KMS-11 (cell line): ENCODE data around the gene STK38.

ENCODE experiments used
- H2AFZ ChIP-seq: fragments of 200-600 bp; sonication (generic); 2 replicates; pipeline ENCODE4 v1.6.1; 2016; ENCODE audit warnings: antibody characterized with exemption, mixed run types, low read depth
- H3K27ac ChIP-seq: fragments of 200-600 bp; sonication (generic); 2 replicates; pipeline ENCODE4 v1.6.1; 2016; ENCODE audit warnings: mild to moderate bottlenecking, mixed run types
- H3K27me3 ChIP-seq: fragments of 200-600 bp; sonication (generic); 2 replicates; pipeline ENCODE4 v1.6.1; 2017; ENCODE audit warnings: mild to moderate bottlenecking, low read depth, mixed run types, moderate library complexity; ENCODE audit not compliant: insufficient read depth
- H3K36me3 ChIP-seq: fragments of 200-600 bp; sonication (generic); 2 replicates; pipeline ENCODE4 v1.6.1; 2017; ENCODE audit warnings: mild to moderate bottlenecking, mixed run types; ENCODE audit not compliant: insufficient read depth
- H3K4me1 ChIP-seq: fragments of 200-600 bp; sonication (generic); 2 replicates; pipeline ENCODE4 v1.6.1; 2016; ENCODE audit warnings: mild to moderate bottlenecking, low read depth, mixed run types; ENCODE audit not compliant: poor library complexity, severe bottlenecking
- H3K4me2 ChIP-seq: fragments of 200-600 bp; sonication (generic); 2 replicates; pipeline ENCODE4 v1.7.0; 2016; ENCODE audit warnings: mild to moderate bottlenecking, mixed run types
- H3K4me3 ChIP-seq: fragments of 200-600 bp; sonication (generic); IDR thresholded peaks from 2 replicates; pipeline ENCODE4 v1.6.1; 2017; ENCODE audit warnings: low read depth, low read length, mixed read lengths; ENCODE audit not compliant: insufficient read depth
- H3K79me2 ChIP-seq: fragments of 200-600 bp; sonication (generic); 2 replicates; pipeline ENCODE4 v1.6.1; 2016; ENCODE audit warnings: low read depth, mixed run types; ENCODE audit not compliant: insufficient read depth
- H3K9ac ChIP-seq: fragments of 200-600 bp; sonication (generic); 2 replicates; pipeline ENCODE4 v1.6.1; 2016; ENCODE audit warnings: mild to moderate bottlenecking, mixed run types
- H4K20me1 ChIP-seq: fragments of 200-600 bp; sonication (generic); 2 replicates; pipeline ENCODE4 v1.6.1; 2016; ENCODE audit warnings: mild to moderate bottlenecking, mixed run types; ENCODE audit not compliant: insufficient read depth
- CTCF ChIP-seq: fragments of 200-600 bp; sonication (generic); conservative IDR thresholded peaks from 2 replicates; pipeline ENCODE4 v1.6.1; 2017; ENCODE audit warnings: low read depth, mild to moderate bottlenecking, antibody characterized with exemption, low read length, moderate library complexity, mixed read lengths

The STK38 gene

GRCh38 chr6:36536873-36537547, 10.3 kb downstream of the STK38 start:
- Histone ChIP-seq H3K4me1 (peaks cover under 1% of the 10 kb centered on the region), H3K27me3 (no peaks in the 10 kb centered on the region), H3K4me3 (no peak overlapping the region), H3K79me2 (peaks cover 2% of the 10 kb centered on the region; the same call in 1 of the 2 replicates), H3K4me2 (no peak overlapping the region), H3K9ac (no peak overlapping the region), H3K36me3 (no peaks in the 10 kb centered on the region), H3K27ac (no peak overlapping the region), H4K20me1 (no peaks in the 10 kb centered on the region), H2AFZ (no peak overlapping the region)
- TF ChIP-seq CTCF, result no peak

- Histone ChIP-seq H2AFZ (no peak overlapping the region), H3K4me3 (no peak overlapping the region), H3K4me1 (no peaks in the 10 kb centered on the region), H3K79me2 (no peaks in the 10 kb centered on the region), H3K27ac (no peak overlapping the region), H3K9ac (no peak overlapping the region), H4K20me1 (no peaks in the 10 kb centered on the region), H3K4me2 (no peak overlapping the region), H3K27me3 (no peaks in the 10 kb centered on the region), H3K36me3 (no peaks in the 10 kb centered on the region)
- no peak for TF ChIP-seq CTCF
Measured at GRCh38 chr6:36533321-36533720, 14.0 kb downstream of the STK38 start.

- H3K36me3 ChIP-seq, result 0 out of 2 replicates have a peak, but pooled peaks cover 3% of the 10 kb centered on the region
Measured at GRCh38 chr6:36526066-36526465, 21.2 kb downstream of the STK38 start.

GRCh38 chr6:36525346-36525745, 21.9 kb downstream of the STK38 start:
- peaks cover 8% of the 10 kb centered on the region for H3K4me1 ChIP-seq
- TF ChIP-seq CTCF, result no peak
- no peak overlapping the region for H3K4me3 ChIP-seq
- no peak overlapping the region for H3K9ac ChIP-seq
- no peaks in the 10 kb centered on the region for H4K20me1 ChIP-seq
- no peak overlapping the region for H2AFZ ChIP-seq
- no peak overlapping the region for H3K4me2 ChIP-seq
- H3K27ac ChIP-seq, result no peak overlapping the region
- 0 out of 2 replicates have a peak, but pooled peaks cover 3% of the 10 kb centered on the region for H3K36me3 ChIP-seq
- no peaks in the 10 kb centered on the region for H3K27me3 ChIP-seq
- H3K79me2 ChIP-seq, result no peaks in the 10 kb centered on the region

More at GRCh38 chr6:36526066-36526465, 21.2 kb downstream of the STK38 start:
- Histone ChIP-seq H4K20me1 (no peaks in the 10 kb centered on the region), H3K4me3 (no peak overlapping the region), H2AFZ (no peak overlapping the region), H3K79me2 (no peaks in the 10 kb centered on the region), H3K27me3 (no peaks in the 10 kb centered on the region), H3K4me1 (peaks cover 8% of the 10 kb centered on the region), H3K4me2 (no peak overlapping the region), H3K27ac (no peak overlapping the region), H3K9ac (no peak overlapping the region)
- TF ChIP-seq CTCF, result no peak
